HL-60 (cell line): ENCODE data around the gene HEATR1.
"Not testable (repeated sequence)": the region's sequence is repeated elsewhere in the genome, so short reads cannot be mapped to it uniquely, and the experiment has no call there.

Source experiments
- DNase-seq, 2 experiments: peaks; one replicate each; pipeline ENCODE4 v3.0.0-alpha.2; 2010 to 2020; ENCODE audit warnings: low read depth in 1 of 2, low spot score in 1 of 2
- H3K27ac ChIP-seq: fragments of 250-450 bp; sonication (Bioruptor Pico); replicated peaks from 2 replicates; pipeline ENCODE4 v1.5.1; 2020; ENCODE audit warnings: mild to moderate bottlenecking, moderate library complexity
- H3K27me3 ChIP-seq: fragments of 250-450 bp; sonication (Bioruptor Pico); 2 replicates; pipeline ENCODE4 v1.5.1; 2021; ENCODE audit warnings: mild to moderate bottlenecking, moderate library complexity; ENCODE audit not compliant: insufficient read depth, poor library complexity, severe bottlenecking
- H3K4me3 ChIP-seq: replicated peaks from 2 replicates; pipeline ENCODE4 v1.5.1; 2011; ENCODE audit warnings: mild to moderate bottlenecking, control low read depth, low read length; ENCODE audit not compliant: insufficient read depth
- GABPA ChIP-seq: IDR thresholded peaks from 2 replicates; pipeline ENCODE4 v1.6.1; 2012; ENCODE audit warnings: low read depth
- POLR2AphosphoS5 ChIP-seq: IDR thresholded peaks from 2 replicates; pipeline ENCODE4 v1.6.1; 2012; ENCODE audit warnings: low read depth
- SPI1 ChIP-seq: IDR thresholded peaks from 2 replicates; pipeline ENCODE4 v1.6.1; 2012; ENCODE audit warnings: low read depth, mild to moderate bottlenecking, borderline replicate concordance
- TF ChIP-seq, protein P1 (sequence below): IDR thresholded peaks from 2 replicates; pipeline ENCODE4 v1.6.1; 2012; ENCODE audit warnings: low read depth; ENCODE audit not compliant: insufficient replicate concordance
- TF ChIP-seq, protein P2 (sequence below): IDR thresholded peaks from one replicate; pipeline ENCODE4 v1.5.1; 2011; ENCODE audit warnings: low read length, control low read depth, inconsistent platforms; ENCODE audit not compliant: insufficient read depth

The HEATR1 gene

GRCh38 chr1:236589531-236589930 lies 14.8 kb downstream of the HEATR1 start:
- Histone ChIP-seq H3K27ac (no peak overlapping the region), H3K4me3 (no peak overlapping the region), H3K27me3 (no peaks in the 10 kb centered on the region)
- TF ChIP-seq, protein P1, sequence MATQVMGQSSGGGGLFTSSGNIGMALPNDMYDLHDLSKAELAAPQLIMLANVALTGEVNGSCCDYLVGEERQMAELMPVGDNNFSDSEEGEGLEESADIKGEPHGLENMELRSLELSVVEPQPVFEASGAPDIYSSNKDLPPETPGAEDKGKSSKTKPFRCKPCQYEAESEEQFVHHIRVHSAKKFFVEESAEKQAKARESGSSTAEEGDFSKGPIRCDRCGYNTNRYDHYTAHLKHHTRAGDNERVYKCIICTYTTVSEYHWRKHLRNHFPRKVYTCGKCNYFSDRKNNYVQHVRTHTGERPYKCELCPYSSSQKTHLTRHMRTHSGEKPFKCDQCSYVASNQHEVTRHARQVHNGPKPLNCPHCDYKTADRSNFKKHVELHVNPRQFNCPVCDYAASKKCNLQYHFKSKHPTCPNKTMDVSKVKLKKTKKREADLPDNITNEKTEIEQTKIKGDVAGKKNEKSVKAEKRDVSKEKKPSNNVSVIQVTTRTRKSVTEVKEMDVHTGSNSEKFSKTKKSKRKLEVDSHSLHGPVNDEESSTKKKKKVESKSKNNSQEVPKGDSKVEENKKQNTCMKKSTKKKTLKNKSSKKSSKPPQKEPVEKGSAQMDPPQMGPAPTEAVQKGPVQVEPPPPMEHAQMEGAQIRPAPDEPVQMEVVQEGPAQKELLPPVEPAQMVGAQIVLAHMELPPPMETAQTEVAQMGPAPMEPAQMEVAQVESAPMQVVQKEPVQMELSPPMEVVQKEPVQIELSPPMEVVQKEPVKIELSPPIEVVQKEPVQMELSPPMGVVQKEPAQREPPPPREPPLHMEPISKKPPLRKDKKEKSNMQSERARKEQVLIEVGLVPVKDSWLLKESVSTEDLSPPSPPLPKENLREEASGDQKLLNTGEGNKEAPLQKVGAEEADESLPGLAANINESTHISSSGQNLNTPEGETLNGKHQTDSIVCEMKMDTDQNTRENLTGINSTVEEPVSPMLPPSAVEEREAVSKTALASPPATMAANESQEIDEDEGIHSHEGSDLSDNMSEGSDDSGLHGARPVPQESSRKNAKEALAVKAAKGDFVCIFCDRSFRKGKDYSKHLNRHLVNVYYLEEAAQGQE = no peak
- TF ChIP-seq SPI1 (no peak), GABPA (no peak), POLR2AphosphoS5 (no peak)
- TF ChIP-seq, protein P2, sequence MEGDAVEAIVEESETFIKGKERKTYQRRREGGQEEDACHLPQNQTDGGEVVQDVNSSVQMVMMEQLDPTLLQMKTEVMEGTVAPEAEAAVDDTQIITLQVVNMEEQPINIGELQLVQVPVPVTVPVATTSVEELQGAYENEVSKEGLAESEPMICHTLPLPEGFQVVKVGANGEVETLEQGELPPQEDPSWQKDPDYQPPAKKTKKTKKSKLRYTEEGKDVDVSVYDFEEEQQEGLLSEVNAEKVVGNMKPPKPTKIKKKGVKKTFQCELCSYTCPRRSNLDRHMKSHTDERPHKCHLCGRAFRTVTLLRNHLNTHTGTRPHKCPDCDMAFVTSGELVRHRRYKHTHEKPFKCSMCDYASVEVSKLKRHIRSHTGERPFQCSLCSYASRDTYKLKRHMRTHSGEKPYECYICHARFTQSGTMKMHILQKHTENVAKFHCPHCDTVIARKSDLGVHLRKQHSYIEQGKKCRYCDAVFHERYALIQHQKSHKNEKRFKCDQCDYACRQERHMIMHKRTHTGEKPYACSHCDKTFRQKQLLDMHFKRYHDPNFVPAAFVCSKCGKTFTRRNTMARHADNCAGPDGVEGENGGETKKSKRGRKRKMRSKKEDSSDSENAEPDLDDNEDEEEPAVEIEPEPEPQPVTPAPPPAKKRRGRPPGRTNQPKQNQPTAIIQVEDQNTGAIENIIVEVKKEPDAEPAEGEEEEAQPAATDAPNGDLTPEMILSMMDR = no peak
- DNase-seq = no peak

DNA sequence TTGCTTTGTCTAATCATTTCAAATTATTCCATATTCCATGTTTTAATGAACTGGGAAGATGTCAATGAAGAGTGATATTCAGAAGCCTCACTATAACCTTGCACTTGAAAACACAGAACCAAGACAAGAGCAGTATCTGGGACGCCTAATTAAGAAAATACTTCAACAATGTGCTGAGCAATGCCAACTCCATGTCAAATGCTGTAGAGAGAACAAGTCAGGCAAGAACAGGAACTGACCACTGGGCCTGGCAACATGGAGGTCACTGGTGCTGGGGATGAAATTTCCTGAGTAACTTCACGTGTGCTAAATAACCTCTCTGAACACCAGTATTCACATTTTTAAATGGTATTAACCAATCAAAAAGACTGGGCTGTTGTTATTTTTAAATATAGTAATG lies 22.8 kb downstream of the HEATR1 start:
- no peak for DNase-seq
- Histone ChIP-seq H3K27me3 (no peaks in the 10 kb centered on the region), H3K4me3 (no peak overlapping the region), H3K27ac (no peak overlapping the region)
- TF ChIP-seq POLR2AphosphoS5 (no peak), GABPA (no peak)
- TF ChIP-seq, protein P1 = no peak

DNA sequence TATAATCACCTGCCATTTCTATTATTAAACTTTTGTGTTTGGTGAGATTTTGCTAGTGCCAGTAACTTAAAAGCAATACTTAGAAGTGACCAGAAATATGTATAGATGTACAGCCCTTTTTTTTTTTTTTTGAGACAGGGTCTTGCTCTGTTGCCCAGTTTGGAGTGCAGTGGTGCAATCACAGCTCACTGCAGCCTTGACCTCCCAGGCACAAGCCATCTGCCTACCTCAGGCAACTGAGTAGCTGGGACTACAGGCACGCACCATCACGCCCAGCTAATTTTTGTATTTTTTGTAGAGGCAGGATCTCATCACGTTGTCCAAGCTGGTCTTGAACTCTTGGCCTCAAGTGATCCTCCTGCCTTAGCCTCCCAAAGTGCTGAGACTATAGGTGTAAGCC lies 23.9 kb downstream of the HEATR1 start:
- not testable (repeated sequence) for H3K27me3 ChIP-seq, H3K27ac ChIP-seq, H3K4me3 ChIP-seq, DNase-seq

GRCh38 chr1:236578661-236579060 lies 25.7 kb downstream of the HEATR1 start:
- H3K27me3 ChIP-seq = no peaks in the 10 kb centered on the region
- H3K27ac ChIP-seq = no peak overlapping the region
- H3K4me3 ChIP-seq = no peak overlapping the region
- TF ChIP-seq, protein P1 = no peak
- TF ChIP-seq, protein P2 = no peak
- TF ChIP-seq POLR2AphosphoS5 = no peak
- TF ChIP-seq GABPA = no peak
- TF ChIP-seq SPI1 = no peak
- no peak for DNase-seq

DNA sequence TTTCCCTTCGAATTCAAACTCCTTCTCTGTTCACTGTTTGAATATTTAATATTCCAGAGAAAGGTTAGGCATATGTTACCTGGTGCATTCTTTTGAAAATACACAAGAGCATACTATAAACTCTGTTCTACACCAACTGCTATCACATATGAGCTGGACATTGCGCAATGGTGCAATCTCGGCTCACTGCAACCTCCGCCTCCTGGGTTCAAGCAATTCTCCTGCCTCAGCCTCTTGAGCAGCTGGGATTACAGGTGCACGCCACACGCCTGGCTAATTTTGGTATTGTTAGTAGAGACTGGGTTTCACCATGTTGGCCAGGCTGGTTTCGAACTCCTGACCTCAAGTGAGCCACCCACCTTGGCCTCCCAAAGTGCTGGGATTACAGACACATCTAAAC lies 27.3 kb downstream of the HEATR1 start:
- not testable (repeated sequence) for DNase-seq, H3K27ac ChIP-seq, H3K4me3 ChIP-seq

More for the DNA sequence above, 27.3 kb downstream of the HEATR1 start:
- H3K27me3 ChIP-seq = not testable (repeated sequence)
